HEK293 (cell line): Measurements from ENCODE around the gene SYNJ2.

Experiments
- CTCF ChIA-PET: fragments of 350-600 bp; formaldehyde crosslinking; extraction: SDS; loops from one replicate; lab custom pipeline; 2021; ENCODE audit warnings: antibody characterized with exemption; lab: Yijun Ruan, JAX
- POLR2A ChIA-PET: fragments of 300-600 bp; formaldehyde crosslinking; extraction: SDS; loops from one replicate; lab custom pipeline; 2020; ENCODE audit warnings: antibody characterized with exemption, inconsistent platforms; lab: Yijun Ruan, JAX
- H3K27ac ChIP-seq: fragments of 200-500 bp; sonication (Bioruptor generic); 2 replicates; pipeline ENCODE4 v1.5.1; 2014; ENCODE audit warnings: low read depth, low read length, control low read depth, inconsistent platforms; ENCODE audit errors: extremely low read depth
- H3K36me3 ChIP-seq, 2 experiments: fragments of 200-500 bp in 1 of 2; sonication (Bioruptor generic) in 1 of 2; 1 replicate in 1 of 2; 2 replicates in 1 of 2; pipeline ENCODE4 v1.5.1; 2014 to 2017; ENCODE audit warnings: inconsistent platforms in 2 of 2, low read length in 2 of 2; ENCODE audit not compliant: control insufficient read depth in 2 of 2, insufficient read depth in 1 of 2
- H3K4me1 ChIP-seq: fragments of 200-500 bp; sonication (Bioruptor generic); 2 replicates; pipeline ENCODE4 v1.5.1; 2014; ENCODE audit warnings: mild to moderate bottlenecking, low read length, inconsistent platforms; ENCODE audit not compliant: control insufficient read depth, insufficient read depth
- H3K4me3 ChIP-seq: 2 replicates; pipeline ENCODE4 v1.5.1; 2011; ENCODE audit warnings: low read depth, mild to moderate bottlenecking, control low read depth, low read length, moderate library complexity
- H3K9me3 ChIP-seq: fragments of 200-500 bp; sonication (Bioruptor generic); 2 replicates; pipeline ENCODE4 v1.5.1; 2014; ENCODE audit warnings: low read depth, low read length, inconsistent platforms; ENCODE audit not compliant: control insufficient read depth, insufficient read depth
- EGR2 ChIP-seq: fragments of 450-650 bp; formaldehyde crosslinking; IDR thresholded peaks from 2 replicates; pipeline ENCODE4 v1.5.1; 2016; ENCODE audit warnings: low read depth, missing biosample characterization, missing genetic modification characterization
- GLI4 ChIP-seq: fragments of 450-650 bp; formaldehyde crosslinking; IDR thresholded peaks from 2 replicates; pipeline ENCODE4 v1.5.1; 2016; ENCODE audit warnings: missing biosample characterization, missing genetic modification characterization
- HOXD13 ChIP-seq: sonication (generic); formaldehyde crosslinking; IDR thresholded peaks from 2 replicates; pipeline ENCODE4 v1.8.0; 2022; ENCODE audit warnings: missing genetic modification reagents, borderline replicate concordance
- REPIN1 ChIP-seq: fragments of 450-650 bp; formaldehyde crosslinking; IDR thresholded peaks from 2 replicates; pipeline ENCODE4 v1.5.1; 2017; ENCODE audit warnings: missing biosample characterization, missing genetic modification characterization, low read depth
- SALL2 ChIP-seq: fragments of 450-650 bp; formaldehyde crosslinking; IDR thresholded peaks from 2 replicates; pipeline ENCODE4 v1.5.0; 2017; ENCODE audit warnings: missing biosample characterization, mild to moderate bottlenecking, missing genetic modification characterization, borderline replicate concordance
- SCRT1 ChIP-seq: fragments of 450-650 bp; formaldehyde crosslinking; IDR thresholded peaks from 2 replicates; pipeline ENCODE4 v1.5.1; 2016; ENCODE audit warnings: missing biosample characterization, missing genetic modification characterization, borderline replicate concordance
- SETDB1 ChIP-seq: IDR thresholded peaks from one replicate; pipeline ENCODE4 v1.6.1; 2017; ENCODE audit warnings: mild to moderate bottlenecking, low read length, moderate library complexity, mixed read lengths; ENCODE audit not compliant: insufficient read length
- ZBTB17 ChIP-seq: fragments of 450-650 bp; formaldehyde crosslinking; IDR thresholded peaks from 2 replicates; pipeline ENCODE4 v1.5.1; 2016; ENCODE audit warnings: missing biosample characterization, missing genetic modification characterization
- ZBTB48 ChIP-seq: fragments of 450-650 bp; formaldehyde crosslinking; IDR thresholded peaks from 2 replicates; pipeline ENCODE4 v1.5.1; 2016; ENCODE audit warnings: missing biosample characterization, missing genetic modification characterization
- ZBTB8A ChIP-seq: fragments of 450-650 bp; formaldehyde crosslinking; IDR thresholded peaks from 2 replicates; pipeline ENCODE4 v1.5.1; 2016; ENCODE audit warnings: missing biosample characterization, missing genetic modification characterization
- ZFHX2 ChIP-seq: fragments of 450-650 bp; formaldehyde crosslinking; conservative IDR thresholded peaks from 2 replicates; pipeline ENCODE4 v1.5.1; 2016; ENCODE audit warnings: missing biosample characterization, missing genetic modification characterization
- ZIC2 ChIP-seq: fragments of 450-650 bp; formaldehyde crosslinking; IDR thresholded peaks from 2 replicates; pipeline ENCODE4 v1.5.1; 2016; ENCODE audit warnings: missing biosample characterization, missing genetic modification characterization
- ZNF10 ChIP-seq: fragments of 450-650 bp; formaldehyde crosslinking; IDR thresholded peaks from 2 replicates; pipeline ENCODE4 v1.5.1; 2017; ENCODE audit warnings: missing biosample characterization, missing genetic modification characterization
- ZNF19 ChIP-seq: fragments of 450-650 bp; formaldehyde crosslinking; IDR thresholded peaks from 2 replicates; pipeline ENCODE4; 2016; ENCODE audit warnings: missing biosample characterization, missing genetic modification characterization, low read depth
- ZNF37A ChIP-seq: fragments of 450-650 bp; IDR thresholded peaks from 2 replicates; pipeline ENCODE4 v1.5.1; 2018; ENCODE audit warnings: missing biosample characterization, missing genetic modification characterization
- ZNF558 ChIP-seq: fragments of 450-650 bp; formaldehyde crosslinking; IDR thresholded peaks from 2 replicates; pipeline ENCODE4 v1.5.1; 2016; ENCODE audit warnings: missing biosample characterization, missing genetic modification characterization
- ZNF600 ChIP-seq: fragments of 450-650 bp; formaldehyde crosslinking; IDR thresholded peaks from 2 replicates; pipeline ENCODE4 v1.5.1; 2016; ENCODE audit warnings: missing biosample characterization, missing genetic modification characterization
- ZNF623 ChIP-seq: fragments of 450-650 bp; formaldehyde crosslinking; IDR thresholded peaks from 2 replicates; pipeline ENCODE4 v1.5.1; 2016; ENCODE audit warnings: missing biosample characterization, missing genetic modification characterization
- TF ChIP-seq, protein P1 (sequence below): fragments of 450-650 bp; formaldehyde crosslinking; conservative IDR thresholded peaks from 2 replicates; pipeline ENCODE4 v1.5.1; 2016; ENCODE audit warnings: low read depth, missing biosample characterization, missing genetic modification characterization
- TF ChIP-seq, protein P2 (sequence below): fragments of 450-650 bp; formaldehyde crosslinking; IDR thresholded peaks from 2 replicates; pipeline ENCODE4 v1.5.1; 2016; ENCODE audit warnings: missing biosample characterization, missing genetic modification characterization

Gene SYNJ2

DNA sequence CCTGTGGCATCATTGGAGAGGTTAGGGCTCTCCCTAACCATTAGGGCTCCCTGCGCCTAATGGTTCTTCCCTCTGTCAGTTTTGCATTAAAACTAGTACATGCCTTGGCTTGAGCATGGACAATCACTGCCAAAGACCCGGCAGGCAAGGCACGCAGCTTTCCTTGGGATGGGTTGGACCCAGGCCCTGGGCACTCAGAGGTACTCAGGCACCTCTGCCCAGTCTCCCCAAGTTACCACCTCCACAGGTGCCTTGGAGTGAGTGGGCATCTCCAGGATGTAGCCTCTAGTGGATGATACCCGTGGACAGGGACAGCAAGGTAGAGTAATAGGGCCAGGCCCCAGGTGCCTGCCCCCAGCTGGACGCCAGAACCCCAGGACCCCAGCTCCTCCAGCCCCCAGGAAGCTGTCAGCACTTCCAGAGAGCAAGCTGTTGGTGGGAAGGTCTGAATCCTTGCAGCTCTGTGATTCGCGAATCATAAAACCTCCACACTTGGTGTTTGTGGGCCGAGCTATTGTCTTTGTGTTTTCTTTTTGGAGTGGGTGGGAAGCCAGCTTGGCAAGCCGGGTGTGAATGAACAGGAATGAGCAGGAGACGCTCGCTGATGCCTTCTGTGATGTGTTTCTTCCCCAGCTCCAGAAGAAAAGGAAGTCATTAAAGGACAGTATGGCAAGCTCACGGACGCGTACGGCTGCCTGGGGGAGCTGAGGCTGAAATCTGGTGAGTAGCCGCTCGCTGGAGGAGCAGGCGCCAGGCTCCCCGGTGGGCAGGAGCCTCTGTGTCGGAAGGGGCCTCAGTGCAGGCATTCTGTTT is 35.1 kb downstream of the SYNJ2 start:
- POLR2A ChIA-PET, result interaction anchor here (0.7 to 1.3 kb wide), 2 partner anchors 9 to 27 kb away, joined by 4 to 7 read pairs; no protein-coding TSS in a partner anchor
- CTCF ChIA-PET, result interaction anchor here (0.6 to 6.9 kb wide), 3 partner anchors 10 to 70 kb away, joined by 3 to 46 read pairs (median 3); no protein-coding TSS in a partner anchor

DNA sequence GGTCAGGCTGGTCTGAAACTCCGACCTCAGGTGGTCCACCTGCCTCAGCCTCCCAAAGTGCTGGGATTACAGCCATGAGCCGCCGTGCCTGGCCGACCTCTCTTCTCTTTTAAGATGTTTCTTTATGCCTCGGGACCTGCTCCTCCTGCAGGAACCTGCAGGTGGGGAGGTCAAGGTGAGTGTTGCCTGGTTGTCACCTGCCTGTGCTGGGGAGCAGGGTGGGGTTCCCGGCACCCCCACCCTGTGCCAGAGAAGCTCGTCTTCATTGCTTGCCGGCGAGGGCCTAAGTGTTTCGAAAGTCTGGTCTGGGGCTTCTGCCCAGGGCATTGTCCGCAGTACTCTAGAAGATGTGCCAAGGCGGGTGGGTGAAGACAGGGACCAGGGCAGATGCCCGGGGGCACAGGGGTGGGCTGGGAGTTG is 36.0 kb downstream of the SYNJ2 start:
- Histone ChIP-seq H3K4me1 (no peaks in the 10 kb centered on the region), H3K36me3 (peaks cover 0 to 23% of the 10 kb centered on the region in 2 experiments; a peak in 1 of 3 replicates), H3K4me3 (no peak overlapping the region), H3K9me3 (no peaks in the 10 kb centered on the region), H3K27ac (no peak overlapping the region)
- CTCF ChIA-PET, result interaction anchor here (0.6 to 6.9 kb wide), 2 partner anchors 9 to 69 kb away, joined by 3 to 46 read pairs; no protein-coding TSS in a partner anchor
- no peak for TF ChIP-seq ZNF558 (tag by site-specific recombination)
- TF ChIP-seq, protein P1, sequence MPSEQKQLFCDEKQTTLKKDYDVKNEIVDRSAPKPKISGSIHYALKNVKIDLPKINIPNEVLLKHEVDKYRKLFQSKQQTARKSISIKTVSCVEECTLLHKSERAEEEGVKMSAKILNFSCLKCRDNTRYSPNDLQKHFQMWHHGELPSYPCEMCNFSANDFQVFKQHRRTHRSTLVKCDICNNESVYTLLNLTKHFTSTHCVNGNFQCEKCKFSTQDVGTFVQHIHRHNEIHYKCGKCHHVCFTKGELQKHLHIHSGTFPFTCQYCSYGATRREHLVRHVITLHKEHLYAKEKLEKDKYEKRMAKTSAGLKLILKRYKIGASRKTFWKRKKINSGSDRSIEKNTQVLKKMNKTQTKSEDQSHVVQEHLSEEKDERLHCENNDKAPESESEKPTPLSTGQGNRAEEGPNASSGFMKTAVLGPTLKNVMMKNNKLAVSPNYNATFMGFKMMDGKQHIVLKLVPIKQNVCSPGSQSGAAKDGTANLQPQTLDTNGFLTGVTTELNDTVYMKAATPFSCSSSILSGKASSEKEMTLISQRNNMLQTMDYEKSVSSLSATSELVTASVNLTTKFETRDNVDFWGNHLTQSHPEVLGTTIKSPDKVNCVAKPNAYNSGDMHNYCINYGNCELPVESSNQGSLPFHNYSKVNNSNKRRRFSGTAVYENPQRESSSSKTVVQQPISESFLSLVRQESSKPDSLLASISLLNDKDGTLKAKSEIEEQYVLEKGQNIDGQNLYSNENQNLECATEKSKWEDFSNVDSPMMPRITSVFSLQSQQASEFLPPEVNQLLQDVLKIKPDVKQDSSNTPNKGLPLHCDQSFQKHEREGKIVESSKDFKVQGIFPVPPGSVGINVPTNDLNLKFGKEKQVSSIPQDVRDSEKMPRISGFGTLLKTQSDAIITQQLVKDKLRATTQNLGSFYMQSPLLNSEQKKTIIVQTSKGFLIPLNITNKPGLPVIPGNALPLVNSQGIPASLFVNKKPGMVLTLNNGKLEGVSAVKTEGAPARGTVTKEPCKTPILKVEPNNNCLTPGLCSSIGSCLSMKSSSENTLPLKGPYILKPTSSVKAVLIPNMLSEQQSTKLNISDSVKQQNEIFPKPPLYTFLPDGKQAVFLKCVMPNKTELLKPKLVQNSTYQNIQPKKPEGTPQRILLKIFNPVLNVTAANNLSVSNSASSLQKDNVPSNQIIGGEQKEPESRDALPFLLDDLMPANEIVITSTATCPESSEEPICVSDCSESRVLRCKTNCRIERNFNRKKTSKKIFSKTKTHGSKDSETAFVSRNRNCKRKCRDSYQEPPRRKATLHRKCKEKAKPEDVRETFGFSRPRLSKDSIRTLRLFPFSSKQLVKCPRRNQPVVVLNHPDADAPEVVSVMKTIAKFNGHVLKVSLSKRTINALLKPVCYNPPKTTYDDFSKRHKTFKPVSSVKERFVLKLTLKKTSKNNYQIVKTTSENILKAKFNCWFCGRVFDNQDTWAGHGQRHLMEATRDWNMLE (tag by site-specific recombination), result no peak
- no peak for TF ChIP-seq ZBTB17 (tag by site-specific recombination)
- no peak for TF ChIP-seq ZNF19 (tag by site-specific recombination)
- TF ChIP-seq REPIN1 (tag by site-specific recombination), result no peak
- no peak for TF ChIP-seq SETDB1
- POLR2A ChIA-PET, result interaction anchor here (0.7 to 1.3 kb wide), 2 partner anchors 8 to 28 kb away, joined by 4 to 7 read pairs; no protein-coding TSS in a partner anchor

More for the DNA sequence above, 35.1 kb downstream of the SYNJ2 start:
- no peaks in the 10 kb centered on the region for H3K4me1 ChIP-seq
- no peak overlapping the region for H3K4me3 ChIP-seq
- no peaks in the 10 kb centered on the region for H3K9me3 ChIP-seq
- peak; percentile 65 for TF ChIP-seq ZIC2 (tag by site-specific recombination)
- TF ChIP-seq ZNF600 (tag by site-specific recombination), result no peak
- no peak for TF ChIP-seq ZNF10 (tag by site-specific recombination)
- TF ChIP-seq ZNF37A (tag by site-specific recombination), result no peak
- TF ChIP-seq ZBTB8A, result no peak
- no peak for TF ChIP-seq ZBTB48 (tag by site-specific recombination)
- TF ChIP-seq, protein P2, sequence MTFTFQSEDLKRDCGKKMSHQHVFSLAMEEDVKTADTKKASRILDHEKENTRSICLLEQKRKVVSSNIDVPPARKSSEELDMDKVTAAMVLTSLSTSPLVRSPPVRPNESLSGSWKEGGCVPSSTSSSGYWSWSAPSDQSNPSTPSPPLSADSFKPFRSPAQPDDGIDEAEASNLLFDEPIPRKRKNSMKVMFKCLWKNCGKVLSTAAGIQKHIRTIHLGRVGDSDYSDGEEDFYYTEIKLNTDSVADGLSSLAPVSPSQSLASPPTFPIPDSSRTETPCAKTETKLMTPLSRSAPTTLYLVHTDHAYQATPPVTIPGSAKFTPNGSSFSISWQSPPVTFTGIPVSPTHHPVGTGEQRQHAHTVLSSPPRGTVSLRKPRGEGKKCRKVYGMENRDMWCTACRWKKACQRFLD (tag by site-specific recombination), result no peak
- no peak for TF ChIP-seq SCRT1 (tag by site-specific recombination)
- TF ChIP-seq SALL2 (tag by site-specific recombination), result no peak
- no peak for TF ChIP-seq ZNF623 (tag by site-specific recombination)
- TF ChIP-seq GLI4 (tag by site-specific recombination), result no peak
- peak; percentile 92 for TF ChIP-seq EGR2
- TF ChIP-seq ZBTB17 (tag by site-specific recombination), result no peak
- no peak for TF ChIP-seq HOXD13 (CRISPR knock-in tag)
- TF ChIP-seq ZFHX2 (tag by site-specific recombination), result peak; percentile 92
- peaks cover 0 to 23% of the 10 kb centered on the region in 2 experiments; a peak in 1 of 3 replicates for H3K36me3 ChIP-seq
- no peak overlapping the region for H3K27ac ChIP-seq
